ENCODE data around the gene OR10J1.
"Not testable (repeated sequence)": the region's sequence is repeated elsewhere in the genome, so short reads cannot be mapped to it uniquely, and the experiment has no call there.

The OR10J1 gene, protein sequence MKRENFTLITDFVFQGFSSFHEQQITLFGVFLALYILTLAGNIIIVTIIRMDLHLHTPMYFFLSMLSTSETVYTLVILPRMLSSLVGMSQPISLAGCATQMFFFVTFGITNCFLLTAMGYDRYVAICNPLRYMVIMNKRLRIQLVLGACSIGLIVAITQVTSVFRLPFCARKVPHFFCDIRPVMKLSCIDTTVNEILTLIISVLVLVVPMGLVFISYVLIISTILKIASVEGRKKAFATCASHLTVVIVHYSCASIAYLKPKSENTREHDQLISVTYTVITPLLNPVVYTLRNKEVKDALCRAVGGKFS

DNA sequence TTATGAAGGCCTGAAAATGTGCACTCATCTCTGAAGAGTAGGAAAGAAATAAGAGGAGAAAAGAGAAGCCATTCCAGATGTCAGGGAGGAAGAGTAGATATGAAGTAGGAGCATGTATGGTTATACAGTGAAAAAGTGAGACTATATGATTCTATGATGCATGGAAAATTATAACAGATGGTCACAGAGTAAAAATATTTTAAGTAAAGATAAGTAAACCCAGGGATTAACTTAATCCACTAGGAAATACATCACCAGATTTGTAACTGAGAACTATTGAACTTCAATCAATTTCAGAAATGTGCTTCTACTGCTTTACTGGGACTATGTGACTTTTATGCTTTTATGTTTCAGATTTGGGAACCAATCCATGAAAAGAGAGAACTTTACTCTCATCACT, at the start of gene OR10J1:
OR10J1 (plus strand) TSS at position 301 of the 400 bp plus-strand sequence; CDS start at position 371, 70 bp downstream.
- no peak for DNase-seq (ENCODE audit: low read depth in 2 of 3, low spot score in 1 of 3)

DNA sequence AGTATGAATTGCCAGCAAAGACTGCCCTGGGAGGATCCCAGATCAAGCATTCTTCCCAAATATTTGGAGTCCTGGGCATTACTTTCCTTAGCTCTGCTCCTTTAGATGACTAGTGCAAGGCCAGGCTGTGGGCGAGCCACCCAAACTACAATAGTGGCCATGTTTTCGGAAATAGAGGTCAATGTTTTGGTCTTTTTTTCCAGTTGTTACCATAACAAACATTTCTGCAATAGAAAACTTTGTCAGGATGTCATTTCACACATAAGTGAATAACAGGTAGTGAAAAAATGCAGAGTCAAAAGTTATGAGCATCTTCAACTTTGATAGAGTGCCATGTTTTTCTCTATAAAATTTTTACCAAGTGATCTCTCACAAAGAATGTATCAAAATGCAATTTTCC, 32.7 kb upstream of the OR10J1 start:
- DNase-seq (ENCODE audit: low read depth in 2 of 3, low spot score in 1 of 3), result no peak

DNA sequence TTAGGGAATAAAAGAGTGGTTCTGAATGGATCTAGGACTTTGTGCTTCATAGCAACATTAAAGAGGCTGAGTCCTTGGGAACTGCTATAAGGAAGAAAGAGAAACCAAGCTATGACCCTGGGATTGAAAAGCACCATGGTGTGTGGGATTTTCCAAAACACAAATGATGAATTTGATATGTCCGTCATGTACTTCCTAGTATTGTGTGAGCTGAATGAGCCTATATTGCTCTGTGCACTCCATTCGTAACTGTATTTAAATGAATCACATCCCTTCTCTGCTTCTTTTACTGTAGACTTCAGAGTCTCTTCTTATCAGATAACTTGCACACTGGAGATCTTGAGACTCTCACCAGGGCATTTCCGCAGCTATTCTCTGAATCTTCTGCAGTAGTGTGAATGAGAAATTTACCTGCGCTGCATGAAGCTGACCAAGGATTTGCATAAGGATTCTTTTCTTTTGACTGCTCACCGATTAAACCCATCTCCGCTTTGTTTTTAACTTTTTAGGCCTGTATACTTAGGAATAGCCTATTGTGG, 30.6 kb upstream of the OR10J1 start:
- no peak for DNase-seq (ENCODE audit: low read depth in 2 of 3, low spot score in 1 of 3)

DNA sequence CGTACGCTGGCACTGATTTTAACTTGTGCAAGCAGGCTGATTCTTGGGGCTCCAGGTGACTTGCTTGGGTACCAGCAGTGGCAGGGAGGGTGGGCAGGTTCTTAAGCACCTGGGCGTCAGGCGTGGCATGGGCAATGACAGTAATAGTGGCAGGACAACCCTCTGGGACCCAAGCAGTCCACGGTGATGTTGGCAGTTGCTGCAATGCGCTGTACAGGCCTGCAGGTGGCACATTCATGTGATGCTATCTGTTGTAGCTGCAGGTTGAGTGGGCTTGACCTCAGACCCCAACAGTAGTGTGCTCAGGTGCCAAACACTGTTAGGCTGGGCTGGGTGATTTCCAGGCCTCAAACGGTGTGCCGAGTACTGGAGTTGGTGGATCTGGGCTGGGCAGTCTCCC, 17.7 kb upstream of the OR10J1 start:
- DNase-seq (ENCODE audit: low read depth in 2 of 3, low spot score in 1 of 3), result no peak

DNA sequence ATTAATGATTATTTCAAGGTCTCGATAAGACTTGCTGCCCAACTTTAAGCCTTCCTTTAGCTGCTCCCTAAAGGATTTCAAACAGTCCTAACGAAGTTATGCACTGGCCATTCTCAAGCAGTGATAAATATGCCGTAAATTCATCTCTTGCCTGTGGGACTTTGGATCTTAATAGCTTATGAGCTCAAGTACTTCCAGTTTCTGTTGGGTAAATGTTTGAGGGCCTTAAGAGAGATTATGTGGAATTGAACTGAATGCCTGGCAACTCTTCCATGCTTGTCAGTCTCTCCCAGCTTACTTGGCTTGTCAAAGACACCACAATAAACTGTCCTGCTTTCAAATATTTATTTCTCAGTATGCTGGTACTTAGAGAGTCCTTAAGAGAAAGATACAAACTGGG, 11.0 kb upstream of the OR10J1 start:
- DNase-seq (ENCODE audit: low read depth in 2 of 3, low spot score in 1 of 3), result no peak

DNA sequence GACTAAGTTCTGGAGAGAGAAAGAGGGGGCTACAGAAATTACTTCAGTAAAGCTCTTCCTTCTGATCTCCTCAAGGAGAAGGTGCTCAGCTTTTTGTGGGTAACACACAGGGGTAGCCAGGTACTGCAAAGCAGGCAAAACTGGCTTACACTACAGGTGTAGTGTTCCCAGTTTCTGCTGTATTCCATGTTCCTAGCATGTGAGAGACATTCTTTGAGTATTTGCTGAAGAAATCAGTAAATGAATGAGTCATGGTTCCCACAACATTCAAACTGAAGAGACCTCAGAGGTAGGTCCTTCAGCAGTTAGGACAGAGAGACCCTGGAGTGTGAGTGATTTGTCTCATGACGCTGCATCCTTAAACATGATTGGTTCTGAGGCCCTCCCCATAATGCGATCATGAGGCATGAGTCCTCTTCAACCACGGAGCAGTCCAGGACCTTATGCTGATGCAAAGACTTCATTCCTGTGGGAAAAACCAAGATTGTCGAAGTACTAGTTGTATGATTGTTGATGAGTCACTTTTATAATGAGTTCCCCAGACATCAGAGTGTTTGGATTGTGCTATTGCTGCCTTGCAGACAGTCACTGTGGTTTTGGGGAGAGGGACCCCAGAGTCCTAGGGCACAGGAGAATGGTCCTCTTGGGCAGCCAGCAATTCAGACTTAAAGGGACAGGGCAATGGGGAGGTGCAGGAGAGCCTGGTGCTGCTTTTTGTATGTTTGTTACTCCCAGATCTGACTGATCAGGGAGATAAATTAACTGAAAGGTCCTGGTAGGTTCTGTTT, 10.3 kb upstream of the OR10J1 start:
- no peak for DNase-seq (ENCODE audit: low read depth in 2 of 3, low spot score in 1 of 3)

DNA sequence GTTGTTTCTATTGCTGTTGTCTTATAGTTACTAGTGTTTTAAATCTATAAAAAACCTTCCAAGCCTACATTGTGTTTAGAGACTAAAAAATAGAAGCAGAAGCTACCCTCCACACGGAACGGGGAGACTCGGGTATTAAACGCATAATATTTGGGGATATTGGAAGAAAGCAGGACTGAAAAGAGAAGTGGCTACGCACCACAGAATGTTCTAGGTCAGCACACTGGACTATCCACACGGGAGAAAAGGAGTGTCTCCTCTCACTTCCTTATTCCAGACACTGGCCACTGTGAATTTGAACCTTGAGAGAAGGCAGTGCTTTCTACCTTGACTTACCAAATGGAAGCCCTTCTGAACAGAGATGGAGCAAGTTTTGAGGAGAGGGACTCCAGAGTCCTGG, 8.5 kb upstream of the OR10J1 start:
- no peak for DNase-seq (ENCODE audit: low read depth in 2 of 3, low spot score in 1 of 3)

DNA sequence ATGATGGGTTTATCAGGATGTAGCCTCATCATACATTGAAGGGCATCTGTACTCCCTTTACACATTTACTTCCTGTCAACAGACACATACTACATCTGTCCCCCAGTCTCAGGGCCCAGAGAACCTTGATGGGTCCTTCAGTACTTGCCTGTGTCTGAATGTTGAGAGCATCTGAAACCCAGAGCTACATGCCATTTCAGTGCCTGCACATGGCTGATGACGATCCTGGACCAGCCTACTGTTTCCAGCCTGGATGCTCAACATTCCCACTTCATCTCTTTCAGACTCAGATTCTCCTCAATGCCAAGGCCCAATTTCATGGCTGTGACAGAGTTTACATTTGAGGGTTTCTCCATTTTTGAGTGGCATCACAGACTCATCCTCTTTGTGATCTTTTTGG, 7.6 kb upstream of the OR10J1 start, which contains the start of gene OR10J4:
OR10J4 (plus strand) TSS at position 301 of the 400 bp plus-strand sequence.
- no peak for DNase-seq (ENCODE audit: low read depth in 2 of 3, low spot score in 1 of 3)

DNA sequence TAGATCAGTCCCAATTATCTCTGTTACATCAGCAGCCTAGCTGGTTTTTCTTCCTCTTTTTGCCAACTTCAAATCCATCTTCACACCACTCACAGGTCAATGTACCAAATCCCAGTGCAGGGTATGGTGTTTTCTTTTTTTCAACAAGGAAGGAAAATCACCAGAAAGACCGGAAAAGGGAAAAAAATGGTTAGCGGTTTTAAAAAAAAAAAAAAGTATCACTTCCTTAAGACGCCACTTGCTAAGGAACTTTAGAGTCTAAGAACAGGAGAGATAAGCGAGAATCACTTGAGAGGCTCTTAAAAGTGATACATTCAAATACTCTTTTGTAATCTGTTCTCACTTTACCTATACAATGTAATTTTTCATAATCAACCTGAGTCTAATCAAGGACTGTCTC, 3.1 kb upstream of the OR10J1 start:
- no peak for DNase-seq (ENCODE audit: low read depth in 2 of 3, low spot score in 1 of 3)

DNA sequence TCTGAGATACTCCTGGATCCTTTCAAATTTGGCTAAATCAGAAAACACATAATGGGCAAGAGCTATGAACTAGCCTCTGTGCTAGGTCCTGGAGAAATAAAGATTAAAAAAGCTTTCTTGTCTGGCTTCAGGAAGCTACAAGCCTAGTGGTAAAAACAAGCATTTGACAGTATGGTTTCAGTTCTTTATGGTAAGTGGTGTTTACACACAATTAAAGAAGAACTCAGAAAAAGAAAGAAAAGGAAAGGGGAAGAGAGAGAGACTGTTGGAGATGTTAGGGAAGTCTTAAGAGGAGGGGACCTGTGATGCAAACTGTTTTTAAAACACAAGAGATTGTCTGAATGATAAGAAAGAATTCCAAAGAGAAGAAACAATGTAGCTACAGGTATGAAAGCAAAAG, 1.8 kb downstream of the OR10J1 start:
- DNase-seq (ENCODE audit: low read depth in 2 of 3, low spot score in 1 of 3), result no peak

DNA sequence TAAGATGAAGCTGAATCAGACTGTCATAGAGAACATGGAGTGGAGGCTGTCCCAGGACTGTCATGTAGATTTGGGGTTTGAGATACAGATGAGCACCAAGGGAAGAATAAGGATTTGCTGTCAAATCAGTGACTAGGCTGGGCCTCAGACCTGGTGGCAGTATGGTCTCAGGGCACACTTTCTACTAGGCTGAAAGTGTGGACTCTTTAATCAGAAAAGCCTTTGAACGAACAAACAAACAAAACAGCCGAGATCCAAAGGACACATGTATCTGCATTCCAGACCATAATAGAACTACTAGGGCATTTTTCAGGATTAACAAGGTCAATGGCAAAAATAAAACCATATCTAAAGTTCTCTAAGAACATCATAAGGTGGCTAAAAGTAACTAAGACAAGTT, 2.9 kb downstream of the OR10J1 start:
- no peak for DNase-seq (ENCODE audit: low read depth in 2 of 3, low spot score in 1 of 3)

DNA sequence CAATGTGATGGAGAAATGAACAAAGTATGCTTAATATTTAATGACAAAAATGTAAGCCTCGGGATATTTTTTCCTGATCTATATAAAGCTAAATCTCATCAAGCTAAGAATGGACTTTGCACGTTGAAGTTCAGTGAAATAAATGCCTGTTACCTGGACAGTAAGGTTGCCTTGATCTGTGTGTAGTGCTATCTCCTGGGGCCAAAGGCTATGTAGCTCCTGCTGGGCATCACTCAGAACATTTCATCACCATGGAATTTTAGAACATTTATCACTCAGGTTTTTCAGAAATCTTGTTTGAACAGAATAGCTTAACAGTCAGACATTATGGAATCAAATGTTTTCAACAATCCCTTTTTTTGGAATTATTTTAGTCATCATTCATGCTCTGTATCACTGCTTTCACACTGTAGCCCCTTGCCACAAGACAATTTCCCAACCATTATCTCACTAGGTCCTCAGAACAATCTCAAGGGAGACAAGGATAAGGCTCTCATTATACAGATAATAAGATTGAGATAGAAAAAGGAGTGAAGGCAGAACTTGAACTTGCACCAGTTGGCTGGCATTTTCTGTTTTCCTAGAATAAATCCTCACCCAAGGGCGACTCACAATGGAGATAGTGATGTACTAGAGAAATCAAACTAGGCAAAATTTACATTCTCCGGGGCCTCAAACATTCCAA, 3.7 kb downstream of the OR10J1 start:
- no peak for DNase-seq (ENCODE audit: low read depth in 2 of 3, low spot score in 1 of 3)

DNA sequence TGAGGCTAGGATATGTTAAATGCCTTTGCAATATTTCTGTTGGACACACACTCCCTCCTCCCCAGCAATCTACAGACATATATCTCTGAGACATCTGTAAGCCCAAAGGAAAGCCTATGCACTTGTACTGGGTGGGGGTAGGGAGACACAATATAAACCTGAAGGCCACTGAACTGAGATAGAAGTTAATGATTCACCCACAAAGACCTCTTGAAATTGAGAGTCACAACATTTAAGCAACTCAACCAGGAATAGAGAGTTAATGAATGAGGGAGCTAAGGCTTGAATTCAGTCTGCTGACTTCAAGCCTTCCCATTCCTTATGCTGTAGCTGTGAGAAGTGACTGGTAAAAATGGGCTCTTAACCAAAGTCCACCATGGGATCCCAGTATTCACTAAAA, 5.0 kb downstream of the OR10J1 start:
- DNase-seq (ENCODE audit: low read depth in 2 of 3, low spot score in 1 of 3), result no peak

DNA sequence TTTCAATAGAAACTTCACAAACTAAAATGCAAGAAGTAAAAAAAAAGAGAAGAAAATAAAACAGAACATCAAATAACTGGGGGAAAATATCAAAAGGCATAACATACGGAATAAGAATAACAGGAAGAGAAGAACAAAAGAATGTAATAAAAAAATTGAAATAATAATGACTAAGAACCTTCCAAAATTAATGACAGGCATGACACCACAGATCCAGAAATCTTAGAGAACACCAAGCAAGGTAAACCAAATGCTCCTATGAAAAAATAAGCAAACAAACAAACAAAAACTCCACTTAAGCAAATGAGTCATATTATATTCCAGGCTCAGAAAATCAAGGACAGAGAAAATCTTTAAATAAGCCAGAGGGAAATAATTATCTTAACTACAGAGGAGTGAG, 8.7 kb downstream of the OR10J1 start:
- DNase-seq (ENCODE audit: low read depth in 2 of 3, low spot score in 1 of 3), result no peak

DNA sequence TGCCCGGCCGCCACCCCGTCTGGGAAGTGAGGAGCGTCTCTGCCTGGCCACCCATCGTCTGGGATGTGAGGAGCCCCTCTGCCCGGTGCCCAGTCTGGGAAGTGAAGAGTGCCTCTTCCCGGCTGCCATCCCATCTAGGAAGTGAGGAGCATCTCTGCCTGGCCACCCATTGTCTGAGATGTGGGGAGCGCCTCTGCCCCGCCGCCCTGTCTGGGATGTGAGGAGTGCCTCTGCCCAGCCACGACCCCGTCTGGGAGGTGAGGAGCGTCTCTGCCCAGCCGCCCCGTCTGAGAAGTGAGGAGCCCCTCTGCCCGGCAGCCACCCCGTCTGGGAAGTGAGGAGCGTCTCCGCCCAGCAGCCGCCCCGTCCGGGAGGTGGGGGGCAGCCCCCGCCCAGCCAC, 10.1 kb downstream of the OR10J1 start:
- DNase-seq (ENCODE audit: low read depth in 2 of 3, low spot score in 1 of 3), result not testable (repeated sequence)

DNA sequence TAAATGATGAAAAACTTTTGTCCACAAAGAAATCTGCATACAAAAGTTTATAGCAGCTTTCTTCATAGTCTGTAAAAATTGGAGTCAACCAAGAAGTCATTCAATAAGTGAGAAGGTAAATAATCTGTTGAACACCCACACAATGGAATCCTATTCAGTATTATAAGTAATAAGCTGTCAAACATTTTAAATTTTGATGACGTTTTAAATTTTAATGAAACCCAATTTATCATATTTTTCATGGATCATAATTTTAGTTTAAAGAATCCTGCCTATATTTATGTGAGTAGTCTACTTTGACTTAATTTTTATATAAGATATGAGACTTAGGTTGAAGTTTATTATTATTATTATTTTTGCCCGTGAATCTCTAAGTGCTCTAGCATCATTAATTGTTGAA, 20.0 kb downstream of the OR10J1 start:
- DNase-seq (ENCODE audit: low read depth in 2 of 3, low spot score in 1 of 3), result no peak

DNA sequence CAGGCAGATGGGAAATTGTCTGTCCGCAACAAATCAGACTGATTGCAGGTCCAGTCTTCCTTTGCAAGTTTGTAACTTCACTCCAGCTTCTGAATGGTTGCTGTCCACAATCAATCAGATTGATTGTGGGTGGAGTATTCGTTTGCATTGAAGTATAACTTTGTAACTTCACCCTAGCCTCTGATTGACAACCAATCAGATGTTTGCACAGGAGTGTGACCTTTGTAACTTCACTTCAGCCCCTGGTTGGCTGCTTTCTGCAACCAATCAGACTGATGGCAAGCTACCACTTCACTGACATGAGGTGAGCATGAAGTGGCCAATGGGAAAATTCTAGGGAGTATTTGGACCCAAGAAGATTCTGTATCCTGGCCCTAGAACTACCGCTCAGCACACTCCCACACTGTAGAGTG, 25.7 kb downstream of the OR10J1 start:
- no peak for DNase-seq (ENCODE audit: low read depth in 2 of 3, low spot score in 1 of 3)

DNA sequence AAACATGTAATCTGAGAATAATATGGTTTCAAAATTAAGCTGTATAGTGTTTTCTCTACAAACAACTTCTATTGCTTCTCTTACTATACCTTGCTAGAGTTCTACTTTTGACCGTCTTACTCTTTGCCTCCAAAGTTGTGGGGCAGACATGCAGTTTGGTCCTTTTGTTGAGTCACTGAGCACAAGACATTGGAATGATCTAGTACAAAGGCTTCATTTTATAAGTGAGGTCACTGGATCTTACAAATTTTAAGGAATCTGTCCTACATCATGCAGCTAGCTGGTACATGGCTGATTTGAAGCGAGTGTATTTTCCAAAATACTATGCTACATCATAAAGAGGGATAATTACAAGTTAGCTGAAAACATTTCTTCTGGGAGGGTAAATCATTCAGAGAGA, 28.8 kb downstream of the OR10J1 start:
- no peak for DNase-seq (ENCODE audit: low read depth in 2 of 3, low spot score in 1 of 3)

DNA sequence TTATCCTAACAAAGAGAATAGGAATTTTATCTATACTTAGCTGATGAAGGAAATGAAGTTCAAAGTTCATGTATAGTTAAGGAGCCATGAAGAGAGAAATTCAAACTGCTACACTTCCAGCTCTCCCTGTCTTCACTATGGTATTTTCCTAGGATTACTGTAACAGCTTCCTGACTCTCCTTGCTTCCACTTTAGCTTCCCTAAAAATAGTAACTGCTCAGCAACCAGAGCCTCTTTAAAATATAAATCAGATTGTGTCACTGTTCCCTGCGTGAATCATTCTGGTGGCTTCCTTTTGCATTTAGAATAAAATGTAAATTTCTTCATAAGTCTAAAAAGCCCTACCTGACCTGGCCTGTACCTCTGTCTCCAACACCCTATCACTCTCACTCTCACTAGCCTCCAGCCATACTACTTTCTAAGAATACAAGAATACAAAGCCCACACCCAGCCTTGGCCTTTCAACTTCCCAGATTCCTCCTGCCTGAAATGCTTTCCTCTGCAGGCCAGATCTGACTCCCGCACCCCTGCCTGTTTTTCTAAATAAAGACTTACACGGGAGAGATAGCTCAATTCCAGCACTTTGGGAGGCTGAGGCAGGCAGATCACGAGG, 30.5 kb downstream of the OR10J1 start:
- DNase-seq (ENCODE audit: low read depth in 2 of 3, low spot score in 1 of 3), result no peak

DNA sequence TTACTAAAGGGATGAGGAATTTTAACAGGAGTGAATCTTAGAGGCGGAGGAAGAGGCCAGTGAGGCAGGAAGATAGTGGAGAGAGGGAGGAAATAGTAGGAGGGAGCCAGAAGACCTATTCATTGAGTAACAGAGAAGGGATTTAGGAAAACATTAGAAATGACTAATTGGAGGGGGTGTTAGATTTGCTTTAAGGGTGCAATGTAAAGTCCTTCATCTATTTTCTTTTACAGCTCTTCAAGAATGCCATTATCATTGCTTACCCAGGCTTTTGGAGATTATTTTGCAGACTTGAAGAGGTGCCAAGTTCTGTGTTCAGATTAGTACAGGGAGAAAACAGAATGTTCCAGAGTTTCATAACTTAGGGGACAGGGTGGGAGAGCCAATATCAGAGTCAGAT, 33.8 kb downstream of the OR10J1 start:
- no peak for DNase-seq (ENCODE audit: low read depth in 2 of 3, low spot score in 1 of 3)

DNA sequence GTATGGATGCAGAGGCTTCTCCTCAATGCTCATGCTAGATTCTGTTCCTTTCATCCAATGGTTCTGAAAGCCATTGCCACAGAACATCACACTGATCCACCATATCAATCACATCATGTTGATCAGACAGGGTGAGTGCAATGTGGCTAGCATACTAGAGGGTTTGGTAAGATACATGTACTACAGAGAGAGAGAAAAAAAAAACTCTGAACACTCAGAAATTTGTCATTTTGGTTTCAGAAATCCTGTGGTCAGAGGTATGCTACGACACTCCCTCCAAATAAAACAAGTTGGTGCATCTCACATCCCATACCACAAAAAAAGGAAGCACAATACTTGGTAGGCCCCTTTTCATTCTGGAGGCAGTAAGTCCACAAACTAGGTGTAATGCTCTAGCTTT, 35.4 kb downstream of the OR10J1 start:
- no peak for DNase-seq (ENCODE audit: low read depth in 2 of 3, low spot score in 1 of 3)

All from stimulated activated CD4-positive, alpha-beta T cell treated with anti-CD3 and anti-CD28 coated beads, Interleukin-12 subunit alpha, Interleukin-12 subunit beta, amount 100 ng/mL, for 48 hours (primary cell).